ACC112 (cell line): ENCODE measurements around the gene ACY1.

Experiments used
- H2AFZ ChIP-seq: fragments of 200-600 bp; sonication (generic); one replicate; pipeline ENCODE4 v1.6.0; 2017; ENCODE audit warnings: antibody characterized with exemption, low read length; ENCODE audit not compliant: unreplicated experiment
- H3K27ac ChIP-seq: fragments of 200-600 bp; sonication (generic); 2 replicates; pipeline ENCODE4 v1.5.1; 2014; ENCODE audit warnings: low read depth, mild to moderate bottlenecking, antibody characterized with exemption, low read length, moderate library complexity
- H3K27me3 ChIP-seq: fragments of 200-600 bp; sonication (generic); 2 replicates; pipeline ENCODE4 v1.6.1; 2014; ENCODE audit warnings: mild to moderate bottlenecking, antibody characterized with exemption, low read length, moderate library complexity, mixed read lengths; ENCODE audit not compliant: insufficient read depth
- H3K36me3 ChIP-seq: fragments of 200-600 bp; sonication (generic); 2 replicates; pipeline ENCODE4 v1.6.1; 2016; ENCODE audit warnings: mild to moderate bottlenecking, antibody characterized with exemption, low read length, moderate library complexity, mixed read lengths; ENCODE audit not compliant: insufficient read depth
- H3K4me1 ChIP-seq: fragments of 200-600 bp; sonication (generic); one replicate; pipeline ENCODE4 v1.6.1; 2016; ENCODE audit warnings: low read length, mixed read lengths; ENCODE audit not compliant: insufficient read depth, unreplicated experiment, control insufficient read depth
- H3K4me3 ChIP-seq: fragments of 200-600 bp; sonication (generic); 2 replicates; pipeline ENCODE4 v1.5.1; 2014; ENCODE audit warnings: mild to moderate bottlenecking, low read depth, low read length
- H3K79me2 ChIP-seq: fragments of 200-600 bp; sonication (generic); one replicate; pipeline ENCODE4 v1.6.0; 2016; ENCODE audit warnings: low read length; ENCODE audit not compliant: control insufficient read depth, unreplicated experiment, insufficient read depth

ACY1 gene

DNA sequence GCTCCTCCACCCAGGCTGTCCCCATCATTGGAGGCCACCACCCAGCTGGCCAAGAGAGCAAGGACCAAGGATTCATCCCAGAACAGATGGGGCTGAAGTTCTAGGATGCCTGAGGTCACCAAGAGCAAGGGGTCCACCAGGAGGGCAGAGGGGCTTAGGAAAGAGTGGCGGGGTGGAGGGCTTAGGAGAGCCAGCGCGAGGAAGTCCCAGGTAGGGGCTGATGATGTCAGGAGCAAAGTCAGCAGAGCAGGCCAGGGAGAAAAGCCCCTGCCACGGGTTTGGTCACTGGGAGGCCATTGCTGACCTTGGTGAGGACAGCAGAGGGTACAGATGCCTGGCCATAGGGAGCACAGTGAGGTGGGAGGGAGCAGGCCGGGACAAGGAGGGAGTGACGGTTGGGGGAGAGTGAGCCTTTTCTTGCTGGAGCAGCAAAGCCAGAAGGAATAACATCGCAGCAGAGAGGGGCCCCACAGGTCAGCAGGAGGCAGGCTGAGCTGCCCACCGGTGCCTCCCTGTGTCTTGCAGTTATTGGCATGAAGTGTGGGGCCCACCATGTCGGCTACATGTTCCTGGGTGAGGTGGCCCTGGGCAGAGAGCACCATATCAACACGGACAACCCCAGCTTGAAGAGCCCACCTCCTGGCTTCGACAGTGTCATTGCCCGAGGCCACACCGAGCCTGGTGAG, 36.0 kb upstream of the ACY1 start:
- Histone ChIP-seq H2AFZ (no peak overlapping the region), H3K36me3 (0 out of 2 replicates have a peak, but pooled peaks cover 2% of the 10 kb centered on the region), H3K27ac (no peak overlapping the region), H3K4me3 (no peak overlapping the region), H3K4me1 (peaks cover 11% of the 10 kb centered on the region), H3K27me3 (no peaks in the 10 kb centered on the region), H3K79me2 (no peaks in the 10 kb centered on the region)

DNA sequence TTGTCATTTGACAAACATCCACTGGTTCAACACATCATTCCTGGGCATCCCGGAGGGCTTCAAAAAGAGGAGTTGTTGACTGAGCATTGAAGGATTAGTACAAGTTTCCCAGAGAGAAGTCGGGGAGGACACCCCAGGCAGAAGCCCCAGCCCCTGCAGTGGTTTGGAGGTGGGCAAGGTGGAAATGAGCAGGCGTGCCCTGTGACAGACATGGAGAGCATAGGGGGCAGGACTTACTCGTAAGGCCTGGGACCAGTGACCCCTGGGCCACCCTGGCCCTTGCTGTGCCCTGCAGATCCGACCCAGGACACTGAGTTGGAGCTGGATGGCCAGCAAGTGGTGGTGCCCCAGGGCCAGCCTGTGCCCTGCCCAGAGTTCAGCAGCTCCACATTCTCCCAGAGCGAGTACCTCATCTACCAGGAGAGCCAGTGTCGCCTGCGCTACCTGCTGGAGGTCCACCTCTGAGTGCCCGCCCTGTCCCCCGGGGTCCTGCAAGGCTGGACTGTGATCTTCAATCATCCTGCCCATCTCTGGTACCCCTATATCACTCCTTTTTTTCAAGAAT, 35.2 kb upstream of the ACY1 start:
- Histone ChIP-seq H3K27ac (no peak overlapping the region), H3K4me1 (peaks cover 8% of the 10 kb centered on the region), H3K4me3 (no peak overlapping the region), H2AFZ (no peak overlapping the region), H3K79me2 (no peaks in the 10 kb centered on the region), H3K36me3 (0 out of 2 replicates have a peak, but pooled peaks cover 2% of the 10 kb centered on the region), H3K27me3 (no peaks in the 10 kb centered on the region)

DNA sequence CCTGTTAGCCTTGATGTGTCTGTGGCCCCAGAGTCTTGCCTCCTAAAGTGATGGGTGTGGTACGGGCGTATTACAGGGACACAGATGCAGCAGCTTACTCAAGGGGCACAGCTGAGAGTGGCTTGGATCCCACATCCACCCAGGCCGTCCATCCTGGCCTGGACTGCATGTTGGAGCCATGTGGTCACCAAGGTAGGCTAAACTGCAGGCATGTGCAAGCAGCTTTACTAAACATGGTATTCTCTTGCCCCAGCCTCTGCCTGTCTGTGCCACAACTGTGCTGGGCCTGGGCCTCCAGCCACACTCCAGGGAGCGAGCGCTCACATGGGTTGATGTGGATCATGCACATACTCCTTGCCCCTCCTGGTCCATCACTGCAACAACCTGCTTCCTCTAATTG, 34.2 kb upstream of the ACY1 start:
- Histone ChIP-seq H3K36me3 (0 out of 2 replicates have a peak, but pooled peaks cover 2% of the 10 kb centered on the region), H3K27ac (no peak overlapping the region), H3K4me1 (peaks cover 10% of the 10 kb centered on the region), H3K79me2 (no peaks in the 10 kb centered on the region), H3K27me3 (no peaks in the 10 kb centered on the region), H2AFZ (no peak overlapping the region), H3K4me3 (no peak overlapping the region)

DNA sequence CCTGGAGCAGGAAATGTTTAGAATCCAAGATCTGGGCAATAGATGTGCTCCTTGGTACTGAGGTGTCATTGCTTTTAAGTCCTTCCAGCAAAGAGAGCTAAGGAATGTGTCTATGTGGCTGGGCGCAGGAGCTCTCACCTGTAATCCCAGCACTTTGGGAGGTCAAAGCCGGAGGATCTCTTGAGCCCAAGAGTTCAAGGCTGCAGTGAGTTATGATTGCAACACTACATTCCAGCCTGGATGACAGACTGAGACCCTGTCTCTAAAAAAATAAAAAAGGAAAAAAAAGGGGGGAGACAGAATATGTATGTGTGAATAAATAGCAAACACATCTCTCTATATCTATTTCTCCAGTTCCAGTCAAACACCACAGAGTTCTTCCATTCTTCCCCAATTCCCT, 32.4 kb upstream of the ACY1 start:
- H3K4me3 ChIP-seq: no peak overlapping the region
- peaks cover 10% of the 10 kb centered on the region for H3K4me1 ChIP-seq
- 0 out of 2 replicates have a peak, but pooled peaks cover 2% of the 10 kb centered on the region for H3K36me3 ChIP-seq
- H2AFZ ChIP-seq: no peak overlapping the region
- no peak overlapping the region for H3K27ac ChIP-seq
- H3K79me2 ChIP-seq: no peaks in the 10 kb centered on the region
- no peaks in the 10 kb centered on the region for H3K27me3 ChIP-seq

DNA sequence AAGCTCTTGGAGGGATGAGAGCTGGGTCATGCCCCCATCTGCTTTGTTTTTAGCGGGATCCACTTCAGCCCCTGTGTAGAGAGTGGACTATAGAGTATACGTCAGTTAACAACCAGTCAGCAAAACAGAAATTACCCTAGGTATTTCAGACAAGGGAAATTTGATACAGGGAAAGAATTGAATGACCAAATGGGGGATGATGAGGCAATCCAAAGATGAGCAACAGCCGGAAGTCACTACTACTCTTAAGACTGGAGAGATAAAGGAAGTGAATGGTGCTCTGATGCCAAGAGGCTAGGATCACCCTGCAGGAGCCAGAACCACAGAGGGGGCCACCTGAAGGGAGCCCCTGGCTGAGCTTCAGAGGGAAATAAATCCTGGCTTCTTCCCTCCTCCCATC, 29.9 kb upstream of the ACY1 start:
- Histone ChIP-seq H3K36me3 (0 out of 2 replicates have a peak, but pooled peaks cover 2% of the 10 kb centered on the region), H3K79me2 (no peaks in the 10 kb centered on the region), H3K4me1 (peaks cover 10% of the 10 kb centered on the region), H3K4me3 (no peak overlapping the region), H2AFZ (no peak overlapping the region), H3K27me3 (no peaks in the 10 kb centered on the region), H3K27ac (peak overlapping the region; percentile 23; the same call in 1 of the 2 replicates)

DNA sequence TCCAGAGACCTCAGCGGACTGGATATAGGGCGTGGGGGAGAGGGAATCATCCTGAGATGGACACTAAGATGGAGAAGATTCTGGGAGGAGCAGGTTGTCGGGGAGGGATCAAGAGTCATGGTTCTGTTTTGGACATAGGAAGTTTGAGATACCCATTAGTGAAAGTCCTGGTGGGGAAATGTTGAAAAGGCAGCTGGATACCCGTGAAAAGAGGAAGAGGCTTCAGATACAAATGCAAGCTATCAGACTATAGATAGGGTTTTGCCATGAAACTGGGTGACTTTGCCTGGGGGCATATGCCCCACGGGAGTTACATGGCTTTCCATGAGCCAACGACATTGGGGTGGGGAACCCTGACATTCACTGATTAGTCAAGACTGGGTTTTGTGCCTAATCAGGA, 29.2 kb upstream of the ACY1 start:
- Histone ChIP-seq H3K27me3 (no peaks in the 10 kb centered on the region), H3K36me3 (0 out of 2 replicates have a peak, but pooled peaks cover 1% of the 10 kb centered on the region), H3K4me3 (no peak overlapping the region), H3K27ac (no peak overlapping the region), H3K4me1 (peaks cover 10% of the 10 kb centered on the region), H3K79me2 (no peaks in the 10 kb centered on the region), H2AFZ (no peak overlapping the region)

DNA sequence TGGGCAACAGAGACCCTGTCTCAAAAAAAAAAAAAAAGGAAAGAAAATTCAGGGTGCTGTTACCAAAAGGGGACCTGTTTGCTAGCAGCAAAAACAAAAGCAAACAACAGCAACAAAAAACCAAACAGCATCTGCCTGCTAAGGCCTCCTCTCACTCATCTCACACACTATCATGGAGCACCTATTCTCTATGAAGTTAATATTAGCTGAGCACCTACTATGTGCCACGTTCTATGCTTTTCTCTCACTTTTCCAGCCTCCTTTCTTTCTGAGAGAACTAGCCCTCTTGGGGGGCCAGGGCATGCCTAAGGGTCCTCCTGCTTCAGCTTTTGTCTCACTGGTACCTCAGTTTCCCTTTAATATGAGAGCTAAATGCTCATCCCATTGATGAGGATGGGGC, 28.6 kb upstream of the ACY1 start:
- no peaks in the 10 kb centered on the region for H3K36me3 ChIP-seq
- H3K27me3 ChIP-seq: no peaks in the 10 kb centered on the region
- no peaks in the 10 kb centered on the region for H3K79me2 ChIP-seq
- H3K27ac ChIP-seq: no peak overlapping the region
- no peak overlapping the region for H3K4me3 ChIP-seq
- peaks cover 10% of the 10 kb centered on the region for H3K4me1 ChIP-seq
- no peak overlapping the region for H2AFZ ChIP-seq

DNA sequence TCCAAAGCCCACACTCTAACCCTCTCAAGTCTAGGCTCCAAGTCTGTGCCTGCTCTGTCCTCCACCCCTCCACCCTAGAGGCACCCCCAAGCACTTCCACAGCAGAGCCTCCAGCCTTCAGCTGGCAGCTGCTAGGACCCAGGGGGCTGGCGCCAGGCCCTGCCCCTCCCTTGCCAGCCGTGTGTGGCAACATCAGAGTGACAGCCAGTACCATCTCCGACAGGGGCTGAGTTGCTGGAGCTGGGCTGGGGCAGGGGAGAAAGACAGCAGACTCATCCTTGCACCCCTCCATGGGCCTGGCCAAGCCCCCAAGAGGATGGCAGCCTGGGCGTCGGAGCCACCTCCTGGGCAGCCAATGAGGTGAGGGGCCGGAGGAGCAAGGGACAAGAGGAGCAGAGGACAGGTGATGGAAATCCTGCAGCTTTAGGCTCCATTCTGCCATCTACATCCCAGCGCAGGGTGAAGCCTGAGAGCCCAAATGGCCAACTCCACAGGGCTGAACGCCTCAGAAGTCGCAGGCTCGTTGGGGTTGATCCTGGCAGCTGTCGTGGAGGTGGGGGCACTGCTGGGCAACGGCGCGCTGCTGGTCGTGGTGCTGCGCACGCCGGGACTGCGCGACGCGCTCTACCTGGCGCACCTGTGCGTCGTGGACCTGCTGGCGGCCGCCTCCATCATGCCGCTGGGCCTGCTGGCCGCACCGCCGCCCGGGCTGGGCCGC, 28.0 kb upstream of the ACY1 start, which contains the start of gene GPR62:
Gene GPR62, plus strand, starts transcription at position 207 of the 718 bp plus-strand sequence. Its CDS starts 272 bp downstream, at position 479.
- H2AFZ ChIP-seq: no peak within 1 kb of the TSS
- peaks cover 10% of the 10 kb centered on the region for H3K4me1 ChIP-seq
- no peak within 1 kb of the TSS for H3K27ac ChIP-seq
- no peak within 1 kb of the TSS for H3K4me3 ChIP-seq
- no peaks in the 10 kb centered on the region for H3K27me3 ChIP-seq
- no peaks in the 10 kb centered on the region for H3K36me3 ChIP-seq
- H3K79me2 ChIP-seq: no peaks in the 10 kb centered on the region

DNA sequence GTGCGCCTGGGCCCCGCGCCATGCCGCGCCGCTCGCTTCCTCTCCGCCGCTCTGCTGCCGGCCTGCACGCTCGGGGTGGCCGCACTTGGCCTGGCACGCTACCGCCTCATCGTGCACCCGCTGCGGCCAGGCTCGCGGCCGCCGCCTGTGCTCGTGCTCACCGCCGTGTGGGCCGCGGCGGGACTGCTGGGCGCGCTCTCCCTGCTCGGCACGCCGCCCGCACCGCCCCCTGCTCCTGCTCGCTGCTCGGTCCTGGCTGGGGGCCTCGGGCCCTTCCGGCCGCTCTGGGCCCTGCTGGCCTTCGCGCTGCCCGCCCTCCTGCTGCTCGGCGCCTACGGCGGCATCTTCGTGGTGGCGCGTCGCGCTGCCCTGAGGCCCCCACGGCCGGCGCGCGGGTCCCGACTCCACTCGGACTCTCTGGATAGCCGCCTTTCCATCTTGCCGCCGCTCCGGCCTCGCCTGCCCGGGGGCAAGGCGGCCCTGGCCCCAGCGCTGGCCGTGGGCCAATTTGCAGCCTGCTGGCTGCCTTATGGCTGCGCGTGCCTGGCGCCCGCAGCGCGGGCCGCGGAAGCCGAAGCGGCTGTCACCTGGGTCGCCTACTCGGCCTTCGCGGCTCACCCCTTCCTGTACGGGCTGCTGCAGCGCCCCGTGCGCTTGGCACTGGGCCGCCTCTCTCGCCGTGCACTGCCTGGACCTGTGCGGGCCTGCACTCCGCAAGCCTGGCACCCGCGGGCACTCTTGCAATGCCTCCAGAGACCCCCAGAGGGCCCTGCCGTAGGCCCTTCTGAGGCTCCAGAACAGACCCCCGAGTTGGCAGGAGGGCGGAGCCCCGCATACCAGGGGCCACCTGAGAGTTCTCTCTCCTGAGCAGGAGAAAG, 27.2 kb upstream of the ACY1 start:
- no peak overlapping the region for H2AFZ ChIP-seq
- H3K4me1 ChIP-seq: peaks cover 10% of the 10 kb centered on the region
- H3K4me3 ChIP-seq: no peak overlapping the region
- H3K79me2 ChIP-seq: no peaks in the 10 kb centered on the region
- H3K27me3 ChIP-seq: no peaks in the 10 kb centered on the region
- no peak overlapping the region for H3K27ac ChIP-seq
- no peaks in the 10 kb centered on the region for H3K36me3 ChIP-seq

DNA sequence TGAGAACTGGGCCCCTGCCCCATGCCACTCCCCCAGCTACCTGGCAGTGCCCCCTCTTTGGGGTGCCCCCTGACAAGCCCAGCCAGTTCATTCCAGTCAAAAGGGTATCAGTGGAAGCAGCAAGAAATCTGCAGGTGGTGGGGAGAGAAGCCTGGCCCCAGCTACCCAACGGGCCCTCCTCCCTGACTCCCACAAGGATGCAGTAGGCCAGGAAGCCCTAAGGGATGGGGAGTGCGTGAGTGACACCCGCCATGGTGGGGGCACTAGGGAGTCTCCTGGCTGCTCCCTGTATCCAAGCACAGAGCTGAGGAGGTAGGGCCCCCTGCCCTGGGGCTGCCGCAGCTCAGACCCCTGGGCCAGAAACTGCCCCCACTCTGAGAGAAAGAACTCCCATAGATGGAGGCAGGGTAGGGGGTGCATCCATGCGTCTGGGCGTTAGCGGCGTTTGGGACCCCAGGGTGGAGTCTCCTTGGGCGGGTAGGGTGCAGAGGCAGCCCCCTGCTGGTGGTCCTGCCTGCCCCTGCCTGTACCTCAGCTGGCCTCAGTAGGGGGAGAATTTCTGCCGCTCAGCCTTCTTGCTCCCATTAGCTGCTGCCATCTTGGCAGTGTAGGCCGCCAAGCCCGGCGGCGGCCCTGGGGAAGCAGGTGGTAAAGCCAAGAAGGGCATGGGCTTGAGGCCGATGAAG, 25.7 kb upstream of the ACY1 start:
- Histone ChIP-seq H3K36me3 (no peaks in the 10 kb centered on the region), H3K4me1 (peaks cover 10% of the 10 kb centered on the region), H3K27me3 (no peaks in the 10 kb centered on the region), H3K4me3 (no peak overlapping the region), H3K27ac (no peak overlapping the region), H3K79me2 (no peaks in the 10 kb centered on the region), H2AFZ (no peak overlapping the region)
